H1 (cell line): ENCODE data around the gene CASP9. TPM values are rescaled to one million over a fixed set of nuclear protein-coding genes. Genes with fewer than 3 reads are reported as not detected.
"Not testable (repeated sequence)": the region's sequence is repeated elsewhere in the genome, so short reads cannot be mapped to it uniquely, and the experiment has no call there.

Experiments used
- CTCF ChIA-PET: fragments of 300-600 bp; sonication (Branson Sonifier 250); formaldehyde crosslinking; loops from one replicate; lab custom pipeline; 2021; ENCODE audit not compliant: partially characterized antibody; lab: Charles Lee
- POLR2A ChIA-PET: fragments of 300-600 bp; sonication (Branson Sonifier 250); formaldehyde crosslinking; loops from one replicate; lab custom pipeline; 2021; ENCODE audit warnings: inconsistent platforms; ENCODE audit not compliant: partially characterized antibody; lab: Charles Lee
- DNase-seq, 2 experiments: peaks; one replicate each; pipeline versions ENCODE4 v3.0.0 to v3.0.0-alpha.2; 2010 to 2022; ENCODE audit warnings: low spot score in 2 of 2, low read depth in 1 of 2, mixed read lengths in 1 of 2
- FAIRE-seq: peaks from 2 replicates; lab custom pipeline; 2011; peaks lifted over from hg19 to GRCh38; lab: Jason Lieb, UNC
- H2AFZ ChIP-seq: 2 replicates; pipeline ENCODE4 v1.8.1; 2012; ENCODE audit warnings: low read length, inconsistent platforms
- H2AK5ac ChIP-seq: 2 replicates; pipeline ENCODE4 v1.6.1; 2013; ENCODE audit warnings: low read depth, low read length
- H2BK120ac ChIP-seq: replicated peaks from 2 replicates; pipeline ENCODE3; 2013; ENCODE audit warnings: low read depth, low read length, inconsistent platforms
- H2BK12ac ChIP-seq: 2 replicates; pipeline ENCODE4 v1.6.1; 2013; ENCODE audit warnings: low read depth, low read length
- H2BK15ac ChIP-seq: 2 replicates; pipeline ENCODE4 v1.6.1; 2013; ENCODE audit warnings: low read length
- H2BK20ac ChIP-seq: 2 replicates; pipeline ENCODE4 v1.6.1; 2013; ENCODE audit warnings: low read length
- H2BK5ac ChIP-seq: 2 replicates; pipeline ENCODE4 v1.6.1; 2013; ENCODE audit warnings: low read depth, low read length
- H3K14ac ChIP-seq: 2 replicates; pipeline ENCODE4 v1.6.1; 2013; ENCODE audit warnings: inconsistent platforms; ENCODE audit not compliant: insufficient read length
- H3K18ac ChIP-seq: 2 replicates; pipeline ENCODE4 v1.6.1; 2013; ENCODE audit warnings: low read length; ENCODE audit errors: extremely low read depth
- H3K23ac ChIP-seq: 2 replicates; pipeline ENCODE4 v1.6.1; 2013; ENCODE audit warnings: inconsistent platforms; ENCODE audit not compliant: insufficient read length
- H3K23me2 ChIP-seq: 2 replicates; pipeline ENCODE4 v1.6.1; 2013; ENCODE audit warnings: low read depth, low read length
- H3K27ac ChIP-seq: 2 replicates; pipeline ENCODE4 v1.6.1; 2011; ENCODE audit warnings: low read depth, low read length, inconsistent platforms
- H3K27me3 ChIP-seq, 4 experiments: replicated peaks in 1 of 4; 1 replicate in 1 of 4; 2 replicates in 3 of 4; pipeline versions ENCODE4 v1.6.1 to v1.8.1; 2011 to 2013; ENCODE audit warnings: low read length in 3 of 4, mild to moderate bottlenecking in 3 of 4, inconsistent platforms in 2 of 4, mixed read lengths in 2 of 4, moderate library complexity in 1 of 4; ENCODE audit not compliant: control insufficient read depth in 3 of 4, insufficient read depth in 3 of 4; ENCODE audit errors: extremely low read depth in 1 of 4
- H3K36me3 ChIP-seq, 4 experiments: 2 replicates each; pipeline versions ENCODE4 v1.6.1 to v1.8.1; 2011 to 2013; ENCODE audit warnings: mild to moderate bottlenecking in 4 of 4, low read length in 3 of 4, moderate library complexity in 2 of 4, control low read depth in 1 of 4, inconsistent platforms in 1 of 4; ENCODE audit not compliant: insufficient read depth in 4 of 4, control insufficient read depth in 2 of 4
- H3K4ac ChIP-seq: replicated peaks from 2 replicates; pipeline ENCODE3; 2013; ENCODE audit warnings: low read length, low read depth, mixed read lengths, inconsistent platforms; ENCODE audit not compliant: insufficient read length
- H3K4me1 ChIP-seq, 4 experiments: replicated peaks in 1 of 4; 1 replicate in 1 of 4; 2 replicates in 3 of 4; pipeline versions ENCODE4 v1.6.1 to v1.8.1; 2011 to 2013; ENCODE audit warnings: low read length in 3 of 4, inconsistent platforms in 2 of 4, mixed read lengths in 1 of 4; ENCODE audit not compliant: insufficient read depth in 4 of 4, control insufficient read depth in 3 of 4
- H3K4me2 ChIP-seq, 2 experiments: 2 replicates each; pipeline versions ENCODE4 v1.6.1 to v1.8.1; 2011 to 2013; ENCODE audit warnings: low read depth in 2 of 2, low read length in 2 of 2, control low read depth in 1 of 2, inconsistent platforms in 1 of 2, mild to moderate bottlenecking in 1 of 2; ENCODE audit not compliant: insufficient read depth in 1 of 2
- H3K4me3 ChIP-seq, 4 experiments: fragments of 200-600, 300-600 bp in 1 of 4; sonication (generic), shearing (Covaris generic), sonication (Bioruptor Twin) in 1 of 4; 2 replicates each; pipeline versions ENCODE4 v1.5.1 to v1.8.1; 2011 to 2016; ENCODE audit warnings: low read length in 4 of 4, low read depth in 3 of 4, control low read depth in 2 of 4, inconsistent platforms in 2 of 4, mild to moderate bottlenecking in 2 of 4, mixed read lengths in 1 of 4, moderate library complexity in 1 of 4; ENCODE audit not compliant: insufficient read depth in 2 of 4; ENCODE audit errors: extremely low read depth in 1 of 4
- H3K56ac ChIP-seq: replicated peaks from 2 replicates; pipeline ENCODE3; 2013; ENCODE audit warnings: low read depth, mild to moderate bottlenecking, mixed read lengths, low read length, inconsistent platforms; ENCODE audit not compliant: insufficient read length
- H3K79me1 ChIP-seq: 2 replicates; pipeline ENCODE4 v1.6.1; 2013; ENCODE audit warnings: low read depth, low read length, control low read depth
- H3K79me2 ChIP-seq, 2 experiments: 2 replicates each; pipeline versions ENCODE4 v1.6.1 to v1.8.1; 2012 to 2013; ENCODE audit warnings: low read length in 2 of 2, mild to moderate bottlenecking in 2 of 2, inconsistent platforms in 1 of 2; ENCODE audit not compliant: insufficient read depth in 2 of 2, control insufficient read depth in 1 of 2
- H3K9ac ChIP-seq, 4 experiments: replicated peaks in 1 of 4; 1 replicate in 1 of 4; 2 replicates in 3 of 4; pipeline versions ENCODE4 v1.6.1 to v1.8.1; 2011 to 2013; ENCODE audit warnings: low read depth in 3 of 4, low read length in 3 of 4, control low read depth in 2 of 4, mild to moderate bottlenecking in 2 of 4, moderate library complexity in 2 of 4, inconsistent platforms in 1 of 4; ENCODE audit errors: extremely low read depth in 1 of 4
- H3K9me3 ChIP-seq, 2 experiments: 2 replicates each; pipeline versions ENCODE4 v1.6.1 to v1.8.1; 2012 to 2013; ENCODE audit warnings: mild to moderate bottlenecking in 2 of 2, moderate library complexity in 2 of 2, control low read depth in 1 of 2, inconsistent platforms in 1 of 2, low read depth in 1 of 2, low read length in 1 of 2, mixed read lengths in 1 of 2; ENCODE audit not compliant: insufficient read depth in 2 of 2
- H4K20me1 ChIP-seq, 2 experiments: replicated peaks in 1 of 2; 2 replicates each; pipeline versions ENCODE3 to v1.8.1; 2011 to 2013; ENCODE audit warnings: inconsistent platforms in 2 of 2, low read length in 2 of 2, mild to moderate bottlenecking in 1 of 2; ENCODE audit not compliant: insufficient read depth in 2 of 2, control insufficient read depth in 1 of 2
- H4K5ac ChIP-seq: 2 replicates; pipeline ENCODE4 v1.6.1; 2013; ENCODE audit warnings: low read length, low read depth, mixed read lengths, inconsistent platforms; ENCODE audit not compliant: insufficient read length
- H4K8ac ChIP-seq: 2 replicates; pipeline ENCODE4 v1.8.0; 2013; ENCODE audit warnings: mild to moderate bottlenecking, moderate library complexity, low read length, inconsistent platforms; ENCODE audit not compliant: insufficient read depth; ENCODE audit errors: extremely low read depth
- H4K91ac ChIP-seq: replicated peaks from 2 replicates; pipeline ENCODE3; 2013; ENCODE audit warnings: low read length, mixed read lengths, inconsistent platforms; ENCODE audit not compliant: insufficient read length
- WGBS, 2 experiments: shearing (Covaris generic) in 1 of 2; methylation state at CpG; one replicate each; pipeline versions ENCODE4 v1.1.6 to v1.1.7; 2013 to 2015; ENCODE audit warnings: low lambda C conversion rate in 2 of 2, mixed read lengths in 2 of 2, inconsistent platforms in 1 of 2, low coverage in 1 of 2, missing lambda C conversion rate in 1 of 2; ENCODE audit not compliant: insufficient replicate concordance in 2 of 2, insufficient coverage in 1 of 2, insufficient read length in 1 of 2; ENCODE audit errors: extremely low coverage in 1 of 2, missing lambda C conversion rate in 1 of 2; 5-methylcytosine and 5-hydroxymethylcytosine counted together
- polyA plus RNA-seq, 7 experiments: library from polyadenylated mRNA; depleted of rRNA in 3 of 7; stranded (reverse) in 5 of 7; unstranded in 2 of 7; fragments of >200 nt in 5 of 7; fragments of 200-250 nt in 2 of 7; gene quantifications; 1 replicate in 5 of 7; 2 replicates in 1 of 7; 4 replicates in 1 of 7; pipeline versions ENCODE4 v1.2.1 to v1.2.3, GENCODE V29; 2011 to 2013; ENCODE audit warnings: missing spikeins in 2 of 7, mixed read lengths in 2 of 7
- total RNA-seq: library from RNA; stranded (reverse); fragmentation: NEBNext Ultra II Directional; extraction: Animal tissue kit (Norgen Biotek cat#: 25700); gene quantifications from 2 replicates; pipeline ENCODE4 v1.2.1, GENCODE V29; 2021

Gene CASP9
- total and polyA plus RNA-seq, 2 of the 8 experiments (the other 6 are each of a cell fraction or from before 2014, with no cell fraction given) = 14.8 to 36.3 TPM

DNA sequence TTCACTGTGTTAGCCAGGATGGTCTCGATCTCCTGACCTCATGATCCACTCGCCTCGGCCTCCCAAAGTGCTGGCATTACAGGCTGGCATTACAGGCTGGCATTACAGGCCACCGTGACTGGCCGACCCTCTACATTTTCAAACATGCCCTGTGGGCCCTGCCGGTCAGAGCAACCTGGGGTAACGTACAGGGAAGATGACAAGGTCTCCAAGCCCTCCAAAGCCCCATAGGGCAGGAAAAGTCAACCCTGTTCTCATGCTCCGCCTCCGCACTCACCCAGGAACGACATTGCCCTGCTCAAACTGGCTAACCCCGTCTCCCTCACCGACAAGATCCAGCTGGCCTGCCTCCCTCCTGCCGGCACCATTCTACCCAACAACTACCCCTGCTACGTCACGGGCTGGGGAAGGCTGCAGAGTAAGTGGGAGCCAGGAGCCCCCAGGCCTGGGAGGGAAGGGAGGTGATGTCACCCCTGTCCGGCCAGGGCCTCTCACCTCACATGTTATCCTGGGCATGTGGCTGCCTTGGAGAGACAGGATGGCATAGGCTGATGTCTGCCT lies 41.0 kb downstream of the CASP9 start:
- H2AFZ ChIP-seq, H3K4ac ChIP-seq, DNase-seq, H3K27ac ChIP-seq, H3K4me3 ChIP-seq, H3K79me2 ChIP-seq, H4K8ac ChIP-seq, CTCF ChIA-PET, H3K23ac ChIP-seq, H3K9me3 ChIP-seq, H2BK120ac ChIP-seq, H3K79me1 ChIP-seq, H2BK12ac ChIP-seq, H3K4me1 ChIP-seq, H3K14ac ChIP-seq, H3K23me2 ChIP-seq, H2BK5ac ChIP-seq, H2BK20ac ChIP-seq, H2BK15ac ChIP-seq, H2AK5ac ChIP-seq, H4K20me1 ChIP-seq, H3K4me2 ChIP-seq, H4K91ac ChIP-seq, FAIRE-seq, H4K5ac ChIP-seq, H3K36me3 ChIP-seq, H3K9ac ChIP-seq, H3K56ac ChIP-seq, H3K18ac ChIP-seq, H3K27me3 ChIP-seq: not testable (repeated sequence)
- 93% methylated on average over 10 of the region's 16 CpGs; no CpG with 5 or more reads in 1 of the 2 experiments for WGBS, 2 experiments
- POLR2A ChIA-PET = interaction anchor here (0.9 kb wide), 1 partner anchor 44 kb away, joined by 3 read pairs; no protein-coding TSS in a partner anchor

DNA sequence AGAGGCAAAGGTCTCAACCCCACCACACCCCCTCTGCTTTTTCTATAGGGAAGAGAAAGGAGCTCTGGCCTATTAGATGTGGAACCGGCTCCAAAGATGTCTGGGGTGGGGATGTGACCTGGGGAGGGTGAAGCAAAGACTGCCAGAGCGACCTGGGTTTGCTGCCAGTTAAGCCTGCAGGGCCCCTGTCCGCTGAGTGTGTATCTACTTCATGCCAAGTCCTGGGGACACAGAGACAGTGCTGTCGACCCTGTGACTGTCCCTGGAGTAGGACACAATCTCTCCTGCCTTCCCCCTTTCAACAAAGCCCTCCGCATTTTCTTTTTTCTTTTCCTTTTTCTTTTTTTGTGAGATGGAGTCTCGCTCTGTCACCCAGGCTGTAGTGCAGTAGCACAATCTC lies 41.6 kb downstream of the CASP9 start:
- POLR2A ChIA-PET, H3K9ac ChIP-seq, H2BK120ac ChIP-seq, H3K27me3 ChIP-seq, H4K20me1 ChIP-seq, H3K79me1 ChIP-seq, H3K18ac ChIP-seq, H4K8ac ChIP-seq, H3K27ac ChIP-seq, H2BK15ac ChIP-seq, H4K5ac ChIP-seq, H3K79me2 ChIP-seq, H3K4me1 ChIP-seq, H3K14ac ChIP-seq, H3K4me2 ChIP-seq, H2AFZ ChIP-seq, H3K23me2 ChIP-seq, H2AK5ac ChIP-seq, H2BK5ac ChIP-seq, H3K4me3 ChIP-seq, H4K91ac ChIP-seq, FAIRE-seq, H2BK20ac ChIP-seq, H3K36me3 ChIP-seq, H3K23ac ChIP-seq, H2BK12ac ChIP-seq, H3K56ac ChIP-seq, H3K4ac ChIP-seq, H3K9me3 ChIP-seq, CTCF ChIA-PET, DNase-seq: not testable (repeated sequence)
- 75% methylated on average over 5 of the region's 6 CpGs; no CpG with 5 or more reads in 1 of the 2 experiments for WGBS, 2 experiments
